ENCODE results near the gene ARL8A.

The ARL8A gene

DNA sequence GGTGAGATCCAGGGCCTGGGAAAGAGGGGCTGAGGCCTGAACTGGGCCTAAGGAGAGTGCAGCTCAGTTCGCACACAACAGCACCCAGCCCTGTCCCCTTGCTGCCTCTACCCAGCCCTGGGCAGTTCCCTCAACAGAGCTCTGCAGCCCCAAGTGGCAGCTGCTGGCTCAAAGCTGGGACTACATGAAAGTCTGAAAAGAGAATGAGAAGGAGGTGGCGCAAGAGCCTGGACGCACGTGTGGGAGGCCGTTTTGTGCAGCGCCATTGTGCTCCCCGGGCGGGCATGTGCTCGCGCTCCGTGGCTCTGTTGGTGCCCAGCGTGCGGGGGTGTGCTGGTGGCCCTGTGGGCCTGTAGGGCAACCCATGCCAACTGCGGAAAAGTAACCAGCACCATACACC is 11.5 kb downstream of the ARL8A start:
- Histone ChIP-seq H3K4me3 (ENCODE audit: low read depth, low read length) (no peak overlapping the region), H3K27ac (ENCODE audit: low read depth, low read length) (no peak overlapping the region), H3K9me3 (ENCODE audit: control insufficient read depth, insufficient read depth, low read depth, low read length) (no peaks in the 10 kb centered on the region), H3K9ac (ENCODE audit: low read length) (no peak overlapping the region), H3K27me3 (ENCODE audit: control insufficient read depth, insufficient read depth, low read length) (no peaks in the 10 kb centered on the region), H3K4me1 (ENCODE audit: control insufficient read depth, insufficient read depth, low read length) (peaks cover 12% of the 10 kb centered on the region; the same call in 1 of the 2 replicates), H3K36me3 (ENCODE audit: control insufficient read depth, insufficient read depth, low read length) (peaks cover 39% of the 10 kb centered on the region)

DNA sequence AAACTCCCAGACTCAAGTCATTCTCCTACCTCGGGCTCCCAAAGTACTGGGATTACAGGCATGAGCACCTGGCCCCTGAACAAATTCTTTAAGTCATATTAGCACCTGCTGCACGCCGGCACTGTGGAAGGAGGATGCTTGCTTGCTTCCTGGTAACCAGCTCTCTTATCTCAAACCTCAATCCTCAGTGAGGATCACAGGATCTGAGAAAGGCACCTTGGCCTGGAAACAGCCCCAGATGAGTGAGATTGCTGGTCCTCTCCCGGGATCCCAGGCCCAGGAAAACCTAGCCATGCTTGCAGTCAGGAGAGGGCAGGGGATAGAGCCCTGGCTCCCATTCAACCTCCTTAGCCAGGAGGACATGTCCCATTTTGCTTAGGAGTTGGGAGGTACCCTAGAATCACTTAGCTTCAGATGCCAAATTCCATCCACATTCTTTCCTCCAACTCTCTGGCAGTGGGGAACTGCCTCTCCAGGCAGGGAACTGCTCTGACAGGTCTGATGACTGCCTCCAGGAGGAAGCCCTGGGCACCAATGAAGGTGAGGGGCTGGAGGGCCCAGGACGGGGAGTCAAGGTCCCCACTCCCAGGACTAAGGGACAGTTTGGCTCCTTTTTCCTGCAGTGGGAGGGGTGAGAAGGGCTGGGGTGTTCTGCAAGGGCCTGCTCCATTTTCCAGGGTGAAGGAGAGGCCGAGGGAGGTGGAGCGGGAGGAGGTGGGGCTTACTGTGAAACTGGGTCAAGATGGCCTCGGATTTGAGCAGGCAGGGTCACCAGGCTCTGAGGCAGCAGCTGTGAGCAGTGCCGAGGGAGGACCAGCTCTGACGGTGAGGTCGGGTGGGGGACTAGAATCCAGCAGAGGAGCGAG is 12.3 kb downstream of the ARL8A start:
- Histone ChIP-seq H3K4me1 (ENCODE audit: control insufficient read depth, insufficient read depth, low read length) (peaks cover 12% of the 10 kb centered on the region; the same call in 1 of the 2 replicates), H3K27me3 (ENCODE audit: control insufficient read depth, insufficient read depth, low read length) (no peaks in the 10 kb centered on the region), H3K27ac (ENCODE audit: low read depth, low read length) (no peak overlapping the region), H3K9me3 (ENCODE audit: control insufficient read depth, insufficient read depth, low read depth, low read length) (no peaks in the 10 kb centered on the region), H3K36me3 (ENCODE audit: control insufficient read depth, insufficient read depth, low read length) (peaks cover 35% of the 10 kb centered on the region), H3K4me3 (ENCODE audit: low read depth, low read length) (no peak overlapping the region), H3K9ac (ENCODE audit: low read length) (no peak overlapping the region)

DNA sequence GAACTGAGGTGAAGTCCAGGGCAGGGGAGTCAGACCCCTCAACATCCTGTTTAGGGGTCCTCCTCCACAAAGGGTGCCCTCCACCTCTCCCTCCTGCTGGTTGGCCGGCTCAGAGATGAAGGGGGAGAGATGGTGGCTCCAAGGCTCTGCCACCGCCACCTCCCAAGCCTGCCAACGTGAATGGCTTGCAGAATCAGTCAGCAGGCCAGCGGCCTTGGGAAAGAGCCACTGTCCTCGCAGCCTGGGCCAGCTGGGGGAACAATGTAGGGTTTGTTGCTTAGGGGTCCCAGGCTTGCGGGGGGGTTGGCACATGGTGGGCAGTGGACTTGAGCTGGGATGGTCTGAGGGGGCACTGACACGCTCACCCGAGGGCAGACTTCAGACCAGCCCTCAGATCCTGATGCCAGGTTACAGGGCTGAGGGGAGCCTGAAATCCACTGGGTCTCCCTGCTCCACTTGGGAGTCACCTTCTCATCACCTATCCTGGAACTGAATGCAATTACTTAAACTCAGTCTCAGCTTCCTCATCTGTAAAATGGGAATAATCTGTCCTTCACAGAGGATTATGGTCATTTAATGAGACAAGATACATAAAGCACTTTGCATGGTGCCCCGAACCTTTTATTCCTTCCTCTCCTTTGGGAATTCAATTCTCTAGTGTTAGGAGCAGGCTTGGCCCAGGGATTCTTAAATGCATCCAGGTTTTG is 13.6 kb downstream of the ARL8A start:
- Histone ChIP-seq H3K9ac (ENCODE audit: low read length) (no peak overlapping the region), H3K27ac (ENCODE audit: low read depth, low read length) (no peak overlapping the region), H3K4me1 (ENCODE audit: control insufficient read depth, insufficient read depth, low read length) (peaks cover 12% of the 10 kb centered on the region; the same call in 1 of the 2 replicates), H3K27me3 (ENCODE audit: control insufficient read depth, insufficient read depth, low read length) (no peaks in the 10 kb centered on the region), H3K9me3 (ENCODE audit: control insufficient read depth, insufficient read depth, low read depth, low read length) (no peaks in the 10 kb centered on the region), H3K4me3 (ENCODE audit: low read depth, low read length) (no peak overlapping the region), H3K36me3 (ENCODE audit: control insufficient read depth, insufficient read depth, low read length) (peaks cover 32% of the 10 kb centered on the region)

DNA sequence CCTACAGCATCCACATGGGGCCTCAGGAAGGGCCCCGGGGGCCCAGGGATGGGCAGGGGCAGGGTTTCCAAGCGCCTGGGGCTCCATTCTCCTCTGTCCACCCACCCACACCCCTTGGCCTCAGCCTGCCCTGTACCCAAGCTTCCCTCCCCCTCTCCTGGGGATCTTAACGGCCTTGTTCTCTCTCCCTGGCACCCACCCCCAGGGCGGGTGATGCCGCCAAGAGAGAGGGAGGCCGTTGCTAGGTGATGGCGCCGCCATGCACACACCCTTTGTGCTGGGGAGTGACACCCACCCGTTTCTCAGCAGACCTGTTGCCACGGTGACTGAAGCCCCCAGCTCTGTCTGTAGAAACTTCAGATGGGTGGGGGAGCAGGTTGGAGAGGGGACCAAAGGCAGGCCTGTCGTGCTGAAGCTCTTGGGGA is 14.2 kb downstream of the ARL8A start:
- H3K9ac ChIP-seq (ENCODE audit: low read length): no peak overlapping the region
- H3K36me3 ChIP-seq (ENCODE audit: control insufficient read depth, insufficient read depth, low read length): peaks cover 26% of the 10 kb centered on the region
- no peak overlapping the region for H3K4me3 ChIP-seq (ENCODE audit: low read depth, low read length)
- H3K27me3 ChIP-seq (ENCODE audit: control insufficient read depth, insufficient read depth, low read length): no peaks in the 10 kb centered on the region
- no peaks in the 10 kb centered on the region for H3K9me3 ChIP-seq (ENCODE audit: control insufficient read depth, insufficient read depth, low read depth, low read length)
- peaks cover 7% of the 10 kb centered on the region; the same call in 1 of the 2 replicates for H3K4me1 ChIP-seq (ENCODE audit: control insufficient read depth, insufficient read depth, low read length)
- H3K27ac ChIP-seq (ENCODE audit: low read depth, low read length): no peak overlapping the region

DNA sequence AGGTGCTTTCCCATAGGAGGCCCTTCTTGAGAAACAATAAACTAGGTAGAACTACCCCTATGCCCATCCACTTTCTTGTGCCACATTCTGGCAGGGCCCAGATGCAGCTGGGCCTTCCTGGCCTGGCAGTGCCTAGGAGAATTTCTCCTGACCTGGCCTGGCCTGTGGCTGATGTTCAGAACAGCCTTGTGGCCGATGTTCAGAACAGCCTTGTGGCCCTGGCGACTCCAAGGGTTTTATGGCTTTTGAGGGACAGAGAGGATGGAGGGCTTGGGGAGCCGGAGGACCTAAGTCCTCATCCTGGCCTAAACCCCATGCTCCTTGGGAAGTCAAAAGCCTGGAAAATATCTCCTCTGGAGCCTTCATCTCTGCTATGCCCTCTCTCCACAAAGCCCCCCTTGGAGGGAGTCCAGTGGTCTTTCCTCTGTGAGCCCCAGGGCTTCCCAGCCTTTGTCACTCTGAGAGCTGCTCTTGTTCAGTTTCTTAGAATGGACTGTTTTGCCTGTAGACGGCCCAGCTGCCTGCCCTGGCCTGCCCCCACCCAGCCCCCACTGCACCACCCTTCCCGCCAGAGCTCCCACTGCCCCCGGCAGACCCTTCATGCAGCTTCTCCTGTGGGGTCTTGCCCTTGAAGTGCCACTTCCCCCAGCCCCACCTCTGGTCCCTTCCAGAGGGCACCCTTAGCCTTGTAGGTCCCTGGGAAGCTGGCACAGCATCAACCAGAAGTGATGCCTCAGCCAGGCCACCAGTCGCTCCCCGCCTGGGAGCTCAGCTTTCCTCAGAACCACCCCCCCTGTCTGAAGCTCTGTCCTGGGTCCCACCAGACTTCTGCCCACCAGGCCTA is 14.9 kb downstream of the ARL8A start:
- Histone ChIP-seq H3K4me1 (ENCODE audit: control insufficient read depth, insufficient read depth, low read length) (peaks cover 4% of the 10 kb centered on the region; the same call in 1 of the 2 replicates), H3K9ac (ENCODE audit: low read length) (no peak overlapping the region), H3K27me3 (ENCODE audit: control insufficient read depth, insufficient read depth, low read length) (no peaks in the 10 kb centered on the region), H3K9me3 (ENCODE audit: control insufficient read depth, insufficient read depth, low read depth, low read length) (no peaks in the 10 kb centered on the region), H3K36me3 (ENCODE audit: control insufficient read depth, insufficient read depth, low read length) (peaks cover 22% of the 10 kb centered on the region), H3K27ac (ENCODE audit: low read depth, low read length) (no peak overlapping the region), H3K4me3 (ENCODE audit: low read depth, low read length) (no peak overlapping the region)

DNA sequence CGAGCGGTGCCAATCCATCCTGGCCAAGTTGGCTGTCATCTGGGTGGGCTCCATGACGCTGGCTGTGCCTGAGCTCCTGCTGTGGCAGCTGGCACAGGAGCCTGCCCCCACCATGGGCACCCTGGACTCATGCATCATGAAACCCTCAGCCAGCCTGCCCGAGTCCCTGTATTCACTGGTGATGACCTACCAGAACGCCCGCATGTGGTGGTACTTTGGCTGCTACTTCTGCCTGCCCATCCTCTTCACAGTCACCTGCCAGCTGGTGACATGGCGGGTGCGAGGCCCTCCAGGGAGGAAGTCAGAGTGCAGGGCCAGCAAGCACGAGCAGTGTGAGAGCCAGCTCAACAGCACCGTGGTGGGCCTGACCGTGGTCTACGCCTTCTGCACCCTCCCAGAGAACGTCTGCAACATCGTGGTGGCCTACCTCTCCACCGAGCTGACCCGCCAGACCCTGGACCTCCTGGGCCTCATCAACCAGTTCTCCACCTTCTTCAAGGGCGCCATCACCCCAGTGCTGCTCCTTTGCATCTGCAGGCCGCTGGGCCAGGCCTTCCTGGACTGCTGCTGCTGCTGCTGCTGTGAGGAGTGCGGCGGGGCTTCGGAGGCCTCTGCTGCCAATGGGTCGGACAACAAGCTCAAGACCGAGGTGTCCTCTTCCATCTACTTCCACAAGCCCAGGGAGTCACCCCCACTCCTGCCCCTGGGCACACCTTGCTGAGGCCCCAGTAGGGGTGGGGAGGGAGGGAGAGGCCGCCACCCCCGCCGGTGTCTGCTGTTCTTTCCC is 16.5 kb downstream of the ARL8A start:
- no peak overlapping the region for H3K27ac ChIP-seq (ENCODE audit: low read depth, low read length)
- peaks cover 10% of the 10 kb centered on the region for H3K36me3 ChIP-seq (ENCODE audit: control insufficient read depth, insufficient read depth, low read length)
- no peaks in the 10 kb centered on the region for H3K9me3 ChIP-seq (ENCODE audit: control insufficient read depth, insufficient read depth, low read depth, low read length)
- no peak overlapping the region for H3K9ac ChIP-seq (ENCODE audit: low read length)
- peaks cover 4% of the 10 kb centered on the region; the same call in 1 of the 2 replicates for H3K4me1 ChIP-seq (ENCODE audit: control insufficient read depth, insufficient read depth, low read length)
- H3K27me3 ChIP-seq (ENCODE audit: control insufficient read depth, insufficient read depth, low read length): no peaks in the 10 kb centered on the region
- H3K4me3 ChIP-seq (ENCODE audit: low read depth, low read length): no peak overlapping the region

DNA sequence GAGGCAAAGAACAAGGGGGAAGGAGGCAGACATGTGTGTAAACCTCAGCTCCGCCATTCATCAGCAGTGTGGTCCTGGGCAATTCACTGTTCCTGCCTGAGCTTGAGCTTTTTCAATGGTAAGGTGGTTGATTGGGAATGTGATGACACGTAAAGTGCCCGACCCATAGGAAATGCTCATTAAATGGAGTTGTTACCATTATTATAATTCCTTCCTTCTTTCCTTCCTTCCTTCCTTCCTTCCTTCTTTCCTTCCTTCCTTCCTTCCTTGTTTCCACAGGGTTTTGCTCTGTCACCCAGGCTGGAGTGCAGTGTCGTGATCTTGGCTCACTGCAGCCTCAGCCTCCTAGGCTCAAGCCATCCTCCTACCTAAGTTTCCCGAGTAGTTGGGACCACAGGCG is 17.5 kb downstream of the ARL8A start:
- Histone ChIP-seq H3K4me1 (ENCODE audit: control insufficient read depth, insufficient read depth, low read length) (no peaks in the 10 kb centered on the region), H3K9ac (ENCODE audit: low read length) (no peak overlapping the region), H3K9me3 (ENCODE audit: control insufficient read depth, insufficient read depth, low read depth, low read length) (no peaks in the 10 kb centered on the region), H3K4me3 (ENCODE audit: low read depth, low read length) (no peak overlapping the region), H3K27ac (ENCODE audit: low read depth, low read length) (no peak overlapping the region), H3K36me3 (ENCODE audit: control insufficient read depth, insufficient read depth, low read length) (0 out of 2 replicates have a peak, but pooled peaks cover under 1% of the 10 kb centered on the region), H3K27me3 (ENCODE audit: control insufficient read depth, insufficient read depth, low read length) (no peaks in the 10 kb centered on the region)

DNA sequence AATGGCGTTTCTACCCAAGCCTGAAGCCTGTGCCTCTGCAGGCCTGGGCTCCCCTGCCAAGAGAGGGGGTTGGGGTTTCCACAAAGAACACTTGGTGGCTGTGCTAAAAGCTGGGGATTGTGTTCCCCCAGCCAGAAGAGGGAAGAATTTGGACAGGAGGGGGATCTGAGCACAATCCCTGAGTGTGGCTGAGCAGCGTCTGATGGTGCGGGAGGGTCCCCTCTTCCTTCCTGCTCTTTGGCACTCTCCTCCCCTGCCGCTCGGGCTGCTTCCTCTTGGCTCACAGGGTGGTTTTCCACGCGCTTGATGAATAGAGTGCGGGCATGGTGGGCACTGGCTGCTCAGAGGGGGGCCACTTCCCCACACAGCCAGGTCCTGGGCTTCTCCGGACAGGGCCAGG is 18.1 kb downstream of the ARL8A start:
- Histone ChIP-seq H3K9me3 (ENCODE audit: control insufficient read depth, insufficient read depth, low read depth, low read length) (no peaks in the 10 kb centered on the region), H3K27me3 (ENCODE audit: control insufficient read depth, insufficient read depth, low read length) (no peaks in the 10 kb centered on the region), H3K36me3 (ENCODE audit: control insufficient read depth, insufficient read depth, low read length) (no peaks in the 10 kb centered on the region), H3K9ac (ENCODE audit: low read length) (no peak overlapping the region), H3K27ac (ENCODE audit: low read depth, low read length) (no peak overlapping the region), H3K4me3 (ENCODE audit: low read depth, low read length) (no peak overlapping the region), H3K4me1 (ENCODE audit: control insufficient read depth, insufficient read depth, low read length) (no peaks in the 10 kb centered on the region)

DNA sequence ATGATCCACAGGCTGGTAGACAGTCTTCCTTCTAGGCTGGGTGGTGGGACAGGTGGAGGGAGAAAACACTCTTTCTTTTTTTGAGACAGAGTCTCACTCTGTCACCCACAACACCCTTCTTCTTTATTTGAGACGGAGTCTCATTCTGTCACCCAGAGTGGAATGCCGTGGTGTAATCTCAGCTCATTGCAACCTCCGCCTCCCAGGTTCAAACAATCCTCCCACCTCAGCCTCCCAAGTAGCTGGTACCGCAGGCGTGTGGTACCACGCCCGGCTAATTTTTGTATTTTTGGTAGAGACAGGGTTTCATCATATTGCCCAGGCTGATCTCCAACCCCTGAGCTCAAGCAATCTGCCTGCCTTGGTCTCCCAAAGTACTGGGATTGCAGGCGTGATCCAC is 18.9 kb downstream of the ARL8A start:
- Histone ChIP-seq H3K27me3 (ENCODE audit: control insufficient read depth, insufficient read depth, low read length) (no peaks in the 10 kb centered on the region), H3K36me3 (ENCODE audit: control insufficient read depth, insufficient read depth, low read length) (no peaks in the 10 kb centered on the region), H3K4me1 (ENCODE audit: control insufficient read depth, insufficient read depth, low read length) (no peaks in the 10 kb centered on the region), H3K4me3 (ENCODE audit: low read depth, low read length) (no peak overlapping the region), H3K9ac (ENCODE audit: low read length) (no peak overlapping the region), H3K27ac (ENCODE audit: low read depth, low read length) (no peak overlapping the region), H3K9me3 (ENCODE audit: control insufficient read depth, insufficient read depth, low read depth, low read length) (no peaks in the 10 kb centered on the region)

DNA sequence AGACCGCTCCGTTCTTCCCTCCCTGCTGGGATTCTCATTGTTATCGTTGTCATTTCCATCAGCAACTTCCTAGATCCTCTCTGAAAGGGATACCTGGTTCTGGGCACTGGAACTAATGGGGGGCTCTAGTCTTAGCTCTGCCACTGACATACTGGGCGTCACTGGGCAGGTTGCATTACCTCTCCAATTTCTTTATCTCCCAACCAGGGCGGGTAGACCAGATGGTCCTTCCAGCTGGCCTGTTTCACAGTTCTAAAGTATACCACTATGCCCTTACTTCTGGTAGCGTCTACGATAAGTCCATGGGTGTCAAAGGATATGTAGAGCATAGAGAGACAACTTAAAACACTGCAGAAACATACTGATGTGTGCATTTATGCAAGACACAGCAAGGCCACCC is 20.4 kb downstream of the ARL8A start:
- Histone ChIP-seq H3K4me3 (ENCODE audit: low read depth, low read length) (no peak overlapping the region), H3K27ac (ENCODE audit: low read depth, low read length) (no peak overlapping the region), H3K4me1 (ENCODE audit: control insufficient read depth, insufficient read depth, low read length) (no peaks in the 10 kb centered on the region), H3K27me3 (ENCODE audit: control insufficient read depth, insufficient read depth, low read length) (no peaks in the 10 kb centered on the region), H3K36me3 (ENCODE audit: control insufficient read depth, insufficient read depth, low read length) (no peaks in the 10 kb centered on the region), H3K9ac (ENCODE audit: low read length) (no peak overlapping the region), H3K9me3 (ENCODE audit: control insufficient read depth, insufficient read depth, low read depth, low read length) (no peaks in the 10 kb centered on the region)
